GM12878 (cell line): ENCODE data around the gene SCN5A. TPM values are rescaled to one million over a fixed set of nuclear protein-coding genes. Genes with fewer than 3 reads are reported as not detected.

ENCODE experiments used
- ATAC-seq: fragments of 200-7000 bp; cut with Tn5 transposase; 3 replicates; pipeline ENCODE4 v1.9.1; 2020; ENCODE audit warnings: mild to moderate bottlenecking, moderate library complexity
- BruUV-seq: library from RNA; stranded (reverse); fragments of 400-500 nt; replicated peaks from 2 replicates; lab custom pipeline; 2021; lab: Mats Ljungman, UMichigan
- CTCF ChIA-PET: fragments of 300-600 bp; sonication (Branson Sonifier 250); formaldehyde crosslinking; extraction: SDS; loops from one replicate; lab custom pipeline; 2021; ENCODE audit warnings: inconsistent platforms; lab: Yijun Ruan, JAX
- POLR2A ChIA-PET: fragments of 350-600 bp; formaldehyde crosslinking; extraction: SDS; loops from one replicate; lab custom pipeline; 2021; ENCODE audit warnings: inconsistent platforms; lab: Charles Lee
- RAD21 ChIA-PET: fragments of 300-600 bp; sonication (Branson Sonifier 250); formaldehyde crosslinking; loops from one replicate; lab custom pipeline; 2023; ENCODE audit warnings: antibody characterized with exemption; ENCODE audit not compliant: unreplicated experiment; lab: Charles Lee
- SMC1A ChIA-PET: fragments of 300-600 bp; sonication (Branson Sonifier 250); formaldehyde crosslinking; loops from one replicate; lab custom pipeline; 2023; ENCODE audit not compliant: unreplicated experiment, uncharacterized antibody; lab: Charles Lee
- DNase-seq: peaks from one replicate; pipeline ENCODE4 v3.0.0-alpha.2; 2011; ENCODE audit warnings: low read depth, low spot score
- FAIRE-seq: peaks from 3 replicates; lab custom pipeline; 2011; peaks lifted over from hg19 to GRCh38; lab: Jason Lieb, UNC
- H2AFZ ChIP-seq: 2 replicates; pipeline ENCODE4 v1.6.0; 2011; ENCODE audit warnings: low read depth, low read length, control low read depth; ENCODE audit not compliant: control insufficient read depth
- H3K27ac ChIP-seq: 2 replicates; pipeline ENCODE4 v1.5.1; 2011; ENCODE audit warnings: control low read depth; ENCODE audit not compliant: control insufficient read depth, insufficient read depth
- H3K27me3 ChIP-seq, 2 experiments: replicated peaks in 1 of 2; 2 replicates each; pipeline versions ENCODE4 v1.6.0 to v1.6.1; 2011; ENCODE audit warnings: low read length in 1 of 2; ENCODE audit not compliant: control insufficient read depth in 2 of 2, insufficient read depth in 2 of 2
- H3K36me3 ChIP-seq, 2 experiments: 2 replicates each; pipeline ENCODE4 v1.5.1; 2011; ENCODE audit warnings: low read length in 1 of 2; ENCODE audit not compliant: control insufficient read depth in 2 of 2, insufficient read depth in 2 of 2
- H3K4me1 ChIP-seq: 2 replicates; pipeline ENCODE4 v1.6.1; 2011; ENCODE audit warnings: mild to moderate bottlenecking, low read length, moderate library complexity, mixed read lengths; ENCODE audit not compliant: control insufficient read depth, insufficient read depth
- H3K4me2 ChIP-seq: 2 replicates; pipeline ENCODE4 v1.6.0; 2011; ENCODE audit warnings: control low read depth; ENCODE audit not compliant: control insufficient read depth, insufficient read depth
- H3K4me3 ChIP-seq: fragments of 200-600 bp; sonication (generic); 2 replicates; pipeline ENCODE4 v1.5.1; 2016
- H3K79me2 ChIP-seq: 2 replicates; pipeline ENCODE4 v1.6.0; 2011; ENCODE audit warnings: low read length; ENCODE audit not compliant: control insufficient read depth, insufficient read depth
- H3K9ac ChIP-seq: 2 replicates; pipeline ENCODE4 v1.8.0; 2011; ENCODE audit warnings: low read length, control low read depth, mixed read lengths; ENCODE audit not compliant: control insufficient read depth, insufficient read depth
- H3K9me3 ChIP-seq: replicated peaks from 3 replicates; pipeline ENCODE4 v1.5.1; 2011; ENCODE audit warnings: mild to moderate bottlenecking, low read length; ENCODE audit not compliant: control insufficient read depth, insufficient read depth
- H4K20me1 ChIP-seq: 2 replicates; pipeline ENCODE4 v1.6.0; 2011; ENCODE audit not compliant: control insufficient read depth, insufficient read depth
- CBX5 ChIP-seq: sonication (generic); IDR thresholded peaks from 2 replicates; pipeline ENCODE4 v1.6.1; 2016; ENCODE audit warnings: low read depth, moderate library complexity, mild to moderate bottlenecking, inconsistent platforms
- EZH2 ChIP-seq: IDR thresholded peaks from 2 replicates; pipeline ENCODE4 v1.6.1; 2012; ENCODE audit warnings: low read depth, mild to moderate bottlenecking, control low read depth, inconsistent platforms, low read length, borderline replicate concordance; ENCODE audit not compliant: control insufficient read depth
- GATAD2B ChIP-seq: fragments of 450-650 bp; conservative IDR thresholded peaks from 2 replicates; pipeline ENCODE4 v1.6.1; 2017; ENCODE audit warnings: low read depth, mild to moderate bottlenecking, moderate library complexity
- HDAC6 ChIP-seq: fragments of 200-600 bp; sonication (generic); IDR thresholded peaks from one replicate; pipeline ENCODE4 v1.8.0; 2017; ENCODE audit warnings: antibody characterized with exemption; ENCODE audit not compliant: unreplicated experiment
- IRF4 ChIP-seq: IDR thresholded peaks from 2 replicates; pipeline ENCODE4 v1.6.1; 2011; ENCODE audit warnings: low read depth, low read length
- NRF1 ChIP-seq: conservative IDR thresholded peaks from 2 replicates; pipeline ENCODE4 v1.6.1; 2011; ENCODE audit warnings: mild to moderate bottlenecking, low read depth, low read length, improper control_type of control experiment
- RUNX3 ChIP-seq: IDR thresholded peaks from 2 replicates; pipeline ENCODE4 v1.6.1; 2012; ENCODE audit warnings: low read length, inconsistent platforms
- SIX5 ChIP-seq: IDR thresholded peaks from 2 replicates; pipeline ENCODE4 v1.6.1; 2011; ENCODE audit warnings: mild to moderate bottlenecking, low read depth, low read length, moderate library complexity; ENCODE audit not compliant: severe bottlenecking
- TCF3 ChIP-seq: IDR thresholded peaks from 2 replicates; pipeline ENCODE4 v1.6.1; 2012; ENCODE audit warnings: low read depth, mild to moderate bottlenecking, low read length, borderline replicate concordance; ENCODE audit not compliant: insufficient read depth
- USF2 ChIP-seq: IDR thresholded peaks from 2 replicates; pipeline ENCODE4 v1.6.1; 2011; ENCODE audit warnings: low read depth, low read length, improper control_type of control experiment, borderline replicate concordance
- ZBTB40 ChIP-seq: fragments of 450-650 bp; IDR thresholded peaks from 2 replicates; pipeline ENCODE4 v1.6.1; 2016; ENCODE audit warnings: mild to moderate bottlenecking, moderate library complexity, borderline replicate concordance
- WGBS: methylation state at CpG from one replicate; pipeline ENCODE4 v1.1.6; 2016; ENCODE audit warnings: low lambda C conversion rate; ENCODE audit not compliant: insufficient replicate concordance, insufficient coverage; ENCODE audit errors: missing lambda C conversion rate; 5-methylcytosine and 5-hydroxymethylcytosine counted together
- in situ Hi-C: fragments of 300-500 bp; cut with MboI; formaldehyde crosslinking; loops from 9 replicates; pipeline ENCODE4 v1.14.3; 2018; ENCODE audit warnings: mixed read lengths
- intact Hi-C: fragments of 100-400 bp; cut with micrococcal nuclease; formaldehyde crosslinking; loops from one replicate; pipeline ENCODE4 v1.14.2; 2022; ENCODE audit not compliant: unreplicated experiment
- polyA plus RNA-seq, 11 experiments: library from polyadenylated mRNA; depleted of rRNA in 4 of 11; unstranded in 6 of 11; stranded (reverse) in 5 of 11; fragments of >200 nt; fragmentation: Nextera tagmentation in 4 of 11; fragmentation: Illumina TruSeq in 1 of 11; extraction: Ambion mirVana in 4 of 11; extraction: Trizol in 1 of 11; gene quantifications; 1 replicate in 1 of 11; 2 replicates in 10 of 11; pipeline versions ENCODE4 v1.2.1 to v1.2.3, GENCODE V29; 2011 to 2016; ENCODE audit warnings: inconsistent platforms in 2 of 11, missing spikeins in 2 of 11, low read depth in 1 of 11
- total RNA-seq, 4 experiments: library from RNA; depleted of rRNA in 3 of 4; stranded (reverse); fragments of >200 nt in 3 of 4; fragmentation: Illumina TruSeq in 1 of 4; extraction: Trizol in 1 of 4; gene quantifications; 2 replicates each; pipeline versions ENCODE4 v1.2.1 to v1.2.3, GENCODE V29; 2013 to 2021

The SCN5A gene
- total and polyA plus RNA-seq, 10 of the 15 experiments (the other 5 are each of a cell fraction or from before 2014, with no cell fraction given) = not detected

GRCh38 chr3:38630606-38631005 lies 18.9 kb downstream of the SCN5A start:
- Histone ChIP-seq H3K79me2 (no peaks in the 10 kb centered on the region), H3K36me3 (no peaks in the 10 kb centered on the region), H2AFZ (no peak overlapping the region), H3K27ac (no peak overlapping the region), H3K4me3 (no peak overlapping the region), H4K20me1 (no peaks in the 10 kb centered on the region), H3K9me3 (no peaks in the 10 kb centered on the region), H3K4me1 (no peaks in the 10 kb centered on the region), H3K4me2 (no peak overlapping the region), H3K27me3 (no peaks in the 10 kb centered on the region; a peak in 2 of 4 replicates), H3K9ac (no peak overlapping the region)
- ChIA-PET RAD21 (no interaction called here), SMC1A (no interaction called here), CTCF (interaction anchor here (1.4 to 2.6 kb wide), 3 partner anchors 16 to 109 kb away, joined by 3 to 9 read pairs (median 5); no protein-coding TSS in a partner anchor), POLR2A (no interaction called here)
- no peak for DNase-seq
- 14% methylated on average over 5 of the region's 5 CpGs for WGBS
- TF ChIP-seq GATAD2B (no peak), ZBTB40 (no peak), EZH2 (no peak), SIX5 (no peak), TCF3 (no peak), USF2 (no peak), IRF4 (no peak), CBX5 (no peak), NRF1 (no peak), RUNX3 (no peak), HDAC6 (no peak)
- in situ Hi-C loops = no loop called here
- BruUV-seq = no TSS peak
- no peak for ATAC-seq
- intact Hi-C loops = no loop called here
- no peak for FAIRE-seq
